ENCODE measurements around the gene PANK4.

The PANK4 gene

GRCh38 chr1:2480236-2480985, 46.0 kb downstream of the PANK4 start:
- no peaks in the 10 kb centered on the region; the same call in 1 of the 2 replicates for H4K20me1 ChIP-seq (ENCODE audit: control insufficient read depth, insufficient read depth, low read depth, low read length)
- TF ChIP-seq EZH2phosphoT487 (IDR thresholded peaks at IDR 0.05; ENCODE audit: borderline replicate concordance, low read length) (no peak), CTCF (IDR thresholded peaks at IDR 0.05; ENCODE audit: low read depth, low read length, poor library complexity, severe bottlenecking) (no peak)
- no peaks in the 10 kb centered on the region for H3K36me3 ChIP-seq (ENCODE audit: control insufficient read depth, low read length)
- H3K27ac ChIP-seq (ENCODE audit: low read depth, low read length): no peak overlapping the region
- H3K4me2 ChIP-seq (ENCODE audit: low read length): no peak overlapping the region
- no peaks in the 10 kb centered on the region for H3K4me1 ChIP-seq (ENCODE audit: control insufficient read depth, low read length)
- no peaks in the 10 kb centered on the region for H3K79me2 ChIP-seq (ENCODE audit: control insufficient read depth, low read length)
- H3F3A ChIP-seq (ENCODE audit: control insufficient read depth, insufficient read depth): no peaks in the 10 kb centered on the region
- no peaks in the 10 kb centered on the region for H3K9me3 ChIP-seq (ENCODE audit: control insufficient read depth, insufficient read depth, low read length)
- H3K4me3 ChIP-seq (ENCODE audit: low read length): no peak overlapping the region
- H3K9me2 ChIP-seq (replicated peaks; ENCODE audit: control insufficient read depth, low read length): no peaks in the 10 kb centered on the region
- no peaks in the 10 kb centered on the region for H3K27me3 ChIP-seq (ENCODE audit: control insufficient read depth, low read length)

- no peaks in the 10 kb centered on the region for H3K79me2 ChIP-seq (ENCODE audit: control insufficient read depth, low read length)
- no peaks in the 10 kb centered on the region for H3K4me1 ChIP-seq (ENCODE audit: control insufficient read depth, low read length)
- H3K4me2 ChIP-seq (ENCODE audit: low read length): no peak overlapping the region
- H3K4me3 ChIP-seq (ENCODE audit: low read length): no peak overlapping the region
- H3F3A ChIP-seq (ENCODE audit: control insufficient read depth, insufficient read depth): no peaks in the 10 kb centered on the region
- H3K9me2 ChIP-seq (replicated peaks; ENCODE audit: control insufficient read depth, low read length): no peaks in the 10 kb centered on the region
- no peaks in the 10 kb centered on the region for H3K27me3 ChIP-seq (ENCODE audit: control insufficient read depth, low read length)
- no peaks in the 10 kb centered on the region; the same call in 1 of the 2 replicates for H4K20me1 ChIP-seq (ENCODE audit: control insufficient read depth, insufficient read depth, low read depth, low read length)
- no peak overlapping the region for H3K27ac ChIP-seq (ENCODE audit: low read depth, low read length)
- H3K36me3 ChIP-seq (ENCODE audit: control insufficient read depth, low read length): no peaks in the 10 kb centered on the region
- no peaks in the 10 kb centered on the region for H3K9me3 ChIP-seq (ENCODE audit: control insufficient read depth, insufficient read depth, low read length)
- no peak for TF ChIP-seq EZH2phosphoT487 (IDR thresholded peaks at IDR 0.05; ENCODE audit: borderline replicate concordance, low read length)
- TF ChIP-seq CTCF (IDR thresholded peaks at IDR 0.05; ENCODE audit: low read depth, low read length, poor library complexity, severe bottlenecking): no peak
Observed at GRCh38 chr1:2479618-2480017, 46.8 kb downstream of the PANK4 start.

GRCh38 chr1:2479186-2479585, 47.2 kb downstream of the PANK4 start:
- Histone ChIP-seq H3K27me3 (ENCODE audit: control insufficient read depth, low read length) (no peaks in the 10 kb centered on the region), H3K4me3 (ENCODE audit: low read length) (no peak overlapping the region), H3K27ac (ENCODE audit: low read depth, low read length) (no peak overlapping the region), H4K20me1 (ENCODE audit: control insufficient read depth, insufficient read depth, low read depth, low read length) (no peaks in the 10 kb centered on the region; the same call in 1 of the 2 replicates), H3F3A (ENCODE audit: control insufficient read depth, insufficient read depth) (no peaks in the 10 kb centered on the region), H3K4me1 (ENCODE audit: control insufficient read depth, low read length) (no peaks in the 10 kb centered on the region), H3K4me2 (ENCODE audit: low read length) (no peak overlapping the region), H3K36me3 (ENCODE audit: control insufficient read depth, low read length) (no peaks in the 10 kb centered on the region), H3K9me2 (replicated peaks; ENCODE audit: control insufficient read depth, low read length) (no peaks in the 10 kb centered on the region), H3K9me3 (ENCODE audit: control insufficient read depth, insufficient read depth, low read length) (no peaks in the 10 kb centered on the region), H3K79me2 (ENCODE audit: control insufficient read depth, low read length) (no peaks in the 10 kb centered on the region)
- TF ChIP-seq EZH2phosphoT487 (IDR thresholded peaks at IDR 0.05; ENCODE audit: borderline replicate concordance, low read length): no peak
- no peak for TF ChIP-seq CTCF (IDR thresholded peaks at IDR 0.05; ENCODE audit: low read depth, low read length, poor library complexity, severe bottlenecking)

Data from DOHH2 (cell line).